ENCODE measurements around the gene CPA1.

DNA sequence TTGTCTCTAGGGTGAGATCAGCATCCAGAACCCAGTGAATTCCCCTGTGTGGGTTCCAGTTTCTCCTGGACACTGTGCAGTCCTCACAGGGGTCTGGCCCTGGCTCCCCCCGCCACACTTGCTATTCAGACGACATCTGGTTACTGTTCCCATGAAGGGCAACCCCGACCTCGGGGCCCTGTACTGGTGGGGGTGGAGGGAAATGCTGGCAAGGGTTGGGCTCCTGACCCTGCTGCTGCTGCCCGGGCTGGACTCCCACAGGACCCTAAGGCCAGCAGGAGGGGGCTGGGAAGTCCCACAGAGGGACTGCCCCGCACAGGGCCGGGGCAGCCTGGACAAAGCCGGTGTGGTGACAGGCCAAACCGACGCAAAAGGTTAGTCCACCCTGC, 768 bp upstream of the CPA1 start:
- TF ChIP-seq, protein P1, sequence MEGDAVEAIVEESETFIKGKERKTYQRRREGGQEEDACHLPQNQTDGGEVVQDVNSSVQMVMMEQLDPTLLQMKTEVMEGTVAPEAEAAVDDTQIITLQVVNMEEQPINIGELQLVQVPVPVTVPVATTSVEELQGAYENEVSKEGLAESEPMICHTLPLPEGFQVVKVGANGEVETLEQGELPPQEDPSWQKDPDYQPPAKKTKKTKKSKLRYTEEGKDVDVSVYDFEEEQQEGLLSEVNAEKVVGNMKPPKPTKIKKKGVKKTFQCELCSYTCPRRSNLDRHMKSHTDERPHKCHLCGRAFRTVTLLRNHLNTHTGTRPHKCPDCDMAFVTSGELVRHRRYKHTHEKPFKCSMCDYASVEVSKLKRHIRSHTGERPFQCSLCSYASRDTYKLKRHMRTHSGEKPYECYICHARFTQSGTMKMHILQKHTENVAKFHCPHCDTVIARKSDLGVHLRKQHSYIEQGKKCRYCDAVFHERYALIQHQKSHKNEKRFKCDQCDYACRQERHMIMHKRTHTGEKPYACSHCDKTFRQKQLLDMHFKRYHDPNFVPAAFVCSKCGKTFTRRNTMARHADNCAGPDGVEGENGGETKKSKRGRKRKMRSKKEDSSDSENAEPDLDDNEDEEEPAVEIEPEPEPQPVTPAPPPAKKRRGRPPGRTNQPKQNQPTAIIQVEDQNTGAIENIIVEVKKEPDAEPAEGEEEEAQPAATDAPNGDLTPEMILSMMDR (IDR thresholded peaks at IDR 0.05): no peak
- TF ChIP-seq POLR2A (IDR thresholded peaks at IDR 0.05): no peak

All from esophagus squamous epithelium (tissue), 4 donors.